Gastrocnemius medialis (tissue), 4 donors: ENCODE measurements around the gene CHST10. TPM values are rescaled to one million over a fixed set of nuclear protein-coding genes. Genes with fewer than 3 reads are reported as not detected.

ENCODE experiments used
- ATAC-seq, 2 donors: fragments of 150-250 bp; one replicate each; pipeline ENCODE4 v1.9.1; 2016
- DNase-seq, 2 donors: peaks; one replicate each; pipeline ENCODE4 v3.0.0-alpha.2; 2019
- H3K27ac ChIP-seq, 4 donors: fragments of 200-600 bp; sonication (generic); 1 replicate in 1 of 4; 2 replicates in 3 of 4; pipeline ENCODE4 v1.5.1; 2016 to 2018; ENCODE audit warnings: mild to moderate bottlenecking in 2 of 4, moderate library complexity in 1 of 4
- H3K27me3 ChIP-seq, 3 donors: fragments of 200-600 bp; sonication (generic) in 2 of 3; 1 replicate in 1 of 3; 2 replicates in 2 of 3; pipeline versions ENCODE4 v1.5.1 to v1.6.0; 2016 to 2019; ENCODE audit warnings: mild to moderate bottlenecking in 1 of 3, moderate library complexity in 1 of 3
- H3K36me3 ChIP-seq, 2 donors: fragments of 200-600 bp; sonication (generic) in 1 of 2; one replicate each; pipeline ENCODE4 v1.5.1; 2017 to 2018
- H3K4me1 ChIP-seq, 2 donors: fragments of 200-600 bp; sonication (generic) in 1 of 2; one replicate each; pipeline ENCODE4 v1.5.1; 2016 to 2017; ENCODE audit warnings: mild to moderate bottlenecking in 2 of 2
- H3K4me3 ChIP-seq, 4 donors: fragments of 200-600 bp; sonication (generic) in 3 of 4; 1 replicate in 1 of 4; 2 replicates in 3 of 4; pipeline ENCODE4 v1.5.1; 2016 to 2019; ENCODE audit warnings: mild to moderate bottlenecking in 2 of 4
- H3K9me3 ChIP-seq, 3 donors: fragments of 200-600 bp; sonication (generic) in 2 of 3; 1 replicate in 1 of 3; 2 replicates in 2 of 3; pipeline ENCODE4 v1.5.1; 2016 to 2019
- POLR2A ChIP-seq, 2 donors: fragments of 450-650 bp; IDR thresholded peaks; one replicate each; pipeline ENCODE4 v1.6.1; 2017; ENCODE audit warnings: antibody characterized with exemption in 2 of 2, mild to moderate bottlenecking in 2 of 2, moderate library complexity in 2 of 2
- in situ Hi-C, 4 donors: fragments of 200-750 bp; cut with MboI; loops; one replicate each; pipeline versions ENCODE4 v1.15.0 to v1.8.0; 2017; ENCODE audit warnings: low sequenced_read_pairs in 4 of 4
- intact Hi-C: fragments of 100-400 bp; cut with DNase I; formaldehyde crosslinking; loops from one replicate; pipeline ENCODE4 v1.15.1; 2023; ENCODE audit warnings: low total_unique reads
- total RNA-seq, 4 donors: library from RNA; depleted of rRNA; stranded (reverse); fragments of >200 nt; gene quantifications; one replicate each; pipeline versions ENCODE4 v1.1.0 to v1.2.3, GENCODE V29; 2016
- TF ChIP-seq, protein P1 (sequence below), 5 experiments: fragments of 450-650 bp in 3 of 5; fragments of 200-600 bp in 2 of 5; sonication (generic) in 2 of 5; IDR thresholded peaks in 4 of 5; conservative IDR thresholded peaks in 1 of 5; 1 replicate in 4 of 5; 2 replicates in 1 of 5; pipeline ENCODE4 v1.5.1; 2016 to 2019; ENCODE audit warnings: antibody characterized with exemption in 5 of 5, mild to moderate bottlenecking in 3 of 5, moderate library complexity in 3 of 5

CHST10 gene
- total RNA-seq, 4 donors from 2014 or later, result 3.3 to 7.4 (median 5.5) TPM

DNA sequence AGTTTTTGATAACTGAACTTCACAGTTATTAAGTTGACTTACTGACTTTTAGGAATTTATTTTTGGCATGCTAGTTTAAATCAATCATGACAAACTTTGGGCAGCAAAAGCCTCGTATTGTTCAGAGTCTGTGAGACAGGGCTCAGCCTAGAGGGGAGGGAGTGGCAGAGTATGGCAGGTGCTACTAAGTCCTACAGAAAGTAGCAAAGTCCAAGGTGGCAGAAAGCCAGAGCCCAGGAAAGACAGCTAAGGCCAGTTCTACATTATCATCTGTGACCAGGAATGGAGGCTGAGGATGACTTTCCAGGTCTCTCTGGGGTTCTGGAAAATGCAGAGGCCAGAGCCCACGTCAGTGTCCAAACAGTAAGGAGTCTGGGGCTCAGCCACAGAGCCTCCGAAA lies 34.2 kb downstream of the CHST10 start:
- in situ Hi-C loops (loop anchor here in 3 of 4 donors (5.0 to 10.0 kb wide), 4 partner anchors 116 to 819 kb away; no protein-coding TSS in a partner anchor), intact Hi-C loops (no loop called here)
- Histone ChIP-seq H3K4me1 (no peaks in the 10 kb centered on the region), H3K27me3 (no peaks in the 10 kb centered on the region), H3K36me3 (no peaks in the 10 kb centered on the region), H3K27ac (no peak overlapping the region), H3K9me3 (no peaks in the 10 kb centered on the region), H3K4me3 (no peak overlapping the region)
- DNase-seq (no peak), ATAC-seq (no peak)
- TF ChIP-seq, protein P1, sequence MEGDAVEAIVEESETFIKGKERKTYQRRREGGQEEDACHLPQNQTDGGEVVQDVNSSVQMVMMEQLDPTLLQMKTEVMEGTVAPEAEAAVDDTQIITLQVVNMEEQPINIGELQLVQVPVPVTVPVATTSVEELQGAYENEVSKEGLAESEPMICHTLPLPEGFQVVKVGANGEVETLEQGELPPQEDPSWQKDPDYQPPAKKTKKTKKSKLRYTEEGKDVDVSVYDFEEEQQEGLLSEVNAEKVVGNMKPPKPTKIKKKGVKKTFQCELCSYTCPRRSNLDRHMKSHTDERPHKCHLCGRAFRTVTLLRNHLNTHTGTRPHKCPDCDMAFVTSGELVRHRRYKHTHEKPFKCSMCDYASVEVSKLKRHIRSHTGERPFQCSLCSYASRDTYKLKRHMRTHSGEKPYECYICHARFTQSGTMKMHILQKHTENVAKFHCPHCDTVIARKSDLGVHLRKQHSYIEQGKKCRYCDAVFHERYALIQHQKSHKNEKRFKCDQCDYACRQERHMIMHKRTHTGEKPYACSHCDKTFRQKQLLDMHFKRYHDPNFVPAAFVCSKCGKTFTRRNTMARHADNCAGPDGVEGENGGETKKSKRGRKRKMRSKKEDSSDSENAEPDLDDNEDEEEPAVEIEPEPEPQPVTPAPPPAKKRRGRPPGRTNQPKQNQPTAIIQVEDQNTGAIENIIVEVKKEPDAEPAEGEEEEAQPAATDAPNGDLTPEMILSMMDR (IDR thresholded peaks at IDR 0.05 in 4 of 5, conservative IDR thresholded peaks at IDR 0.05 in 1 of 5), result no peak
- TF ChIP-seq POLR2A (IDR thresholded peaks at IDR 0.05), result no peak

DNA sequence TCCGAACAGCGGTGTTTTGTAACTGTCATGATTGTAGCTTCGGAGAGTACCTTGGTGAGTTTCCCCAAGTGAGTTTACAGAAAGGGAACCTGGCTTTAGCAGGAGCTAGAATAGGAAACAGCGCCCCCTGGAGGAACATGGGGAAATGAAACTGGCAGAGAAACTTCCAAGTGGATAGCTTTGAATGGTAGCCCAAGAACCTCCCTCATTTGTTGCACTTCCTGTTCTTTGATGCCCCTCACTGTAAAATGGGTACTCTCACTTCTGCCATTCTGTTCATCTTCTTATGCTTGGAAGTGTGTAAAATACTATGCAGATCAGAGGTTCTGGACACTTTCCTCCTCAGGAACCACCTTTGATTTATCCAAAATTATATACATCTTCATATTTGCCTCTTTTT lies 36.2 kb downstream of the CHST10 start:
- no peak overlapping the region for H3K27ac ChIP-seq
- H3K27me3 ChIP-seq, result no peaks in the 10 kb centered on the region
- H3K9me3 ChIP-seq, result no peaks in the 10 kb centered on the region
- ATAC-seq (peak; percentile 54 to 75), DNase-seq (peak; percentile 41 to 58)
- intact Hi-C loops (loop anchor here (1.0 kb wide), 2 partner anchors 60 to 118 kb away; no protein-coding TSS in a partner anchor), in situ Hi-C loops (loop anchor here in 3 of 4 donors (5.0 to 10.0 kb wide), 4 partner anchors 114 to 816 kb away; no protein-coding TSS in a partner anchor)
- H3K36me3 ChIP-seq, result no peaks in the 10 kb centered on the region
- H3K4me1 ChIP-seq, result no peaks in the 10 kb centered on the region
- TF ChIP-seq, protein P1 (IDR thresholded peaks at IDR 0.05 in 4 of 5, conservative IDR thresholded peaks at IDR 0.05 in 1 of 5), result peak; percentile 60 to 88 (median 78)
- TF ChIP-seq POLR2A (IDR thresholded peaks at IDR 0.05), result no peak
- H3K4me3 ChIP-seq, result no peak overlapping the region

DNA sequence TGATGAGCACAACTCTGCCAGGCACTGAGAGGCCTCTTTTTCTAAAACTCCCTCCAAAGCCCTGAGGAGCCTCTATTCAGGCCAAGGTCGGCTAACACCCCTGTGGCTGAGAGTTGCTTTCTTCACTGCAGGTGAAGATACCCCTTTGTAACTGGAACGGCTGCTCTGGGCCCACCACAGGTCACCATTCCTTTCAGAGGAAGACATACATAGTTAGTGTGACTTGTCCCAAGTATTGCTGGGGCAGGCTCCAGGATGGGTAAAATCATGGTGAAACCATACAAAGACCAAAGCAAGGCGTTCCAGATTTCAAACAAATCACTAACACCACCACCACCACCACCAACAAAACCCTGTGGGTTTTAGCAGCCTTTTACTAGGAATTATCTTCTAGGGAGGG lies 36.8 kb downstream of the CHST10 start:
- intact Hi-C loops (loop anchor here (1.0 kb wide), 2 partner anchors 59 to 117 kb away; no protein-coding TSS in a partner anchor), in situ Hi-C loops (loop anchor here in 3 of 4 donors (5.0 to 10.0 kb wide), 4 partner anchors 113 to 816 kb away; no protein-coding TSS in a partner anchor)
- no peak overlapping the region for H3K27ac ChIP-seq
- no peaks in the 10 kb centered on the region for H3K27me3 ChIP-seq
- no peak for TF ChIP-seq POLR2A (IDR thresholded peaks at IDR 0.05)
- TF ChIP-seq, protein P1 (IDR thresholded peaks at IDR 0.05 in 4 of 5, conservative IDR thresholded peaks at IDR 0.05 in 1 of 5), result no peak
- no peaks in the 10 kb centered on the region for H3K4me1 ChIP-seq
- H3K36me3 ChIP-seq, result no peaks in the 10 kb centered on the region
- H3K4me3 ChIP-seq, result no peak overlapping the region
- ATAC-seq, result no peak
- H3K9me3 ChIP-seq, result no peaks in the 10 kb centered on the region
- DNase-seq, result no peak

DNA sequence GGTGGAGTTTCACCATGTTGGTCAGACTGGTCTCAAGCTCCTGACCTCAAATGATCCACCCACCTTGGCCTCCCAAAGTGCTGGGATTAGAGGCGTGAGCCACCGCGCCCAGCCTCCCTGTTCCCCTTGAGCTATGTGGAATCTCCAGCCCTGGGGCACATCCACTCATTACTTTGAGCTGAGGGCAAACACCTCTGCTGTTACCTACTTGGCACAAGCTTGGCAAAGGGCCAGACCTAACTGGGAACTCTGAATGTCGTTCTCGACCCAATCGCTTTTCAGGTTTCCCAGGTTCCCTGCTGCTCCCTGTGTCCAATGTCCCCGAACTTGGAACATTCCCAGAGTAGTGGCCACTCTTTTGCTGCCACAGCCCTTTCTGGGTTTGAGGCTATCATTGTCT lies 40.6 kb downstream of the CHST10 start:
- DNase-seq, result no peak
- TF ChIP-seq, protein P1 (IDR thresholded peaks at IDR 0.05 in 4 of 5, conservative IDR thresholded peaks at IDR 0.05 in 1 of 5), result no peak
- TF ChIP-seq POLR2A (IDR thresholded peaks at IDR 0.05), result no peak
- H3K27ac ChIP-seq, result no peak overlapping the region
- no peak overlapping the region for H3K4me3 ChIP-seq
- H3K27me3 ChIP-seq, result no peaks in the 10 kb centered on the region
- intact Hi-C loops (no loop called here), in situ Hi-C loops (loop anchor here in 1 of 4 donors (5.0 kb wide), 1 partner anchor 110 kb away; no protein-coding TSS in a partner anchor)
- no peak for ATAC-seq
- no peaks in the 10 kb centered on the region for H3K36me3 ChIP-seq
- no peaks in the 10 kb centered on the region for H3K4me1 ChIP-seq
- no peaks in the 10 kb centered on the region for H3K9me3 ChIP-seq

DNA sequence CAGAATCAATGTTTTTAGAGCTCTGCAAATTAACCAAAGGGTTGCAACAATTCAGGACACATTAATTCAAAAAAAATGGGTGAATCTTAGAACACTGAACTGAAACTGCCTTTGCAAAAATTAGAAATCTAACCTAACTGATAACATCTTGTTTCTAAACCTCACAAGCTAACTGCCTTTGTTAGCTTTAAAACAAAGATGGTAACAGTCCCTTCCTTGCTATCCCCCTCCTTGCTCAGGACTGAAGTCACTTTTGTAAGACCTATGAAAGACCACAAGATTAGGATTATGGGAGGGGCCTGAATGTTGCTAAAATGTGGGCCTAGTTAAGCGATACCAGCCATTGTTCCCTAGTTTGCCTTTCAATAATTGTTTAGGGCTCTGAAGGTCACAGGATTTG lies 50.3 kb downstream of the CHST10 start:
- H3K27me3 ChIP-seq, result no peaks in the 10 kb centered on the region
- no peak overlapping the region for H3K27ac ChIP-seq
- peaks cover 0 to 3% of the 10 kb centered on the region in 2 donors for H3K4me1 ChIP-seq
- intact Hi-C loops (no loop called here), in situ Hi-C loops (no loop called here)
- no peak overlapping the region for H3K4me3 ChIP-seq
- ATAC-seq (no peak), DNase-seq (no peak)
- no peaks in the 10 kb centered on the region for H3K36me3 ChIP-seq
- TF ChIP-seq POLR2A (IDR thresholded peaks at IDR 0.05), result no peak
- TF ChIP-seq, protein P1 (IDR thresholded peaks at IDR 0.05 in 4 of 5, conservative IDR thresholded peaks at IDR 0.05 in 1 of 5), result no peak
- H3K9me3 ChIP-seq, result no peaks in the 10 kb centered on the region
